ENCODE data around the gene ADM5.

The ADM5 gene, protein sequence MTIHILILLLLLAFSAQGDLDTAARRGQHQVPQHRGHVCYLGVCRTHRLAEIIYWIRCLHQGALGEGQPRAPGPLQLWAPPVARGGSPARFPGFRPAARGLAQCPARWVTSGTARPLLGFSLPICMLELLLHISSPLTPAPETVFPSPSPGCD
- long read RNA-seq, result 0 reads

DNA sequence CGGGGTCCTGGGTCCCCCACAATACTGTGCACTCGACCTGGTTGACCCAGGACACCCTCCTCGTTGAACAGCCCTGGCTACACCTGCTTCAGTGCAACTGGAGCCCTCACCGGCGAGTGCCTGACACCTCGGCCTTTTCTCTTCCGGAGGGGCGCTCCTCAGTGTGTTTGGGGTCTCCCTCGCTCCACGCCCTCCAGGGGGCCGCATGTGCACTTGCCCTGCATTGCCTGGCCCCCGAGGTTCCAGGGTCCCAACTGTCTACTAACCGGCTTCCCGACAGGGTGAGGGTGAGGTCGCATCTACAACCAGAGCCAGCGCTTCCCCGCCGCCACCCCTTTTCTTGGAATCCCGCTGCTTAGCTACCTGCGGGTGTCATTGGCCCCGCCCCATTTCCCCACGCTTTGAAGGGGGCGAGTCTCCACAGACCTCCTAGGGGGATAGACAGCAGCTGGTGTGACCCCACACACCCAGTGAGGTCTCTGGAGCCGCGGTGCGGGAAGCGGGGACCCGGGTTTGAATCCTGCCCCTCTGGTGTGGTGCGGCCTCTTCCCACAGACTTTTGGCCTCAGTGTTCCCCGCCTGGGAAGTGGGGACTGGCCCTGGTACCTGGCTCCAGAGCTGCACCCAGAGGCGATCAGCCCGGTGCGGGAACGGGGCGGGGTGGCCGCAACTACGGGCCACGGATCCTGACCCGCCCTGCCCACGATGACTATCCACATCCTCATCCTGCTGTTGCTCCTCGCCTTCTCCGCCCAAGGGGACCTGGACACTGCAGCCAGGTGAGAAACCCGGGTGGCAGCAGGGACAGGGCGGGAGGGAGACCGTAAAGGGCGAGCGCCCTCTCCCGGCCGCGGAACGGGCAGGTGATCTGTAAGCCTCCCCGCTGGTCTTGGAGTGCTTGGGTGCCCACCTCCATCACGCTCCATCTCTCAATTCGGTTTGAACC is at the start of gene ADM5:
Gene ADM5 (plus strand): TSS at position 462 of the 946 bp plus-strand sequence. CDS start 244 bp downstream, at position 706.
- DNase-seq (ENCODE audit: low read depth in 1 of 2, low spot score in 1 of 2), result no peak

DNA sequence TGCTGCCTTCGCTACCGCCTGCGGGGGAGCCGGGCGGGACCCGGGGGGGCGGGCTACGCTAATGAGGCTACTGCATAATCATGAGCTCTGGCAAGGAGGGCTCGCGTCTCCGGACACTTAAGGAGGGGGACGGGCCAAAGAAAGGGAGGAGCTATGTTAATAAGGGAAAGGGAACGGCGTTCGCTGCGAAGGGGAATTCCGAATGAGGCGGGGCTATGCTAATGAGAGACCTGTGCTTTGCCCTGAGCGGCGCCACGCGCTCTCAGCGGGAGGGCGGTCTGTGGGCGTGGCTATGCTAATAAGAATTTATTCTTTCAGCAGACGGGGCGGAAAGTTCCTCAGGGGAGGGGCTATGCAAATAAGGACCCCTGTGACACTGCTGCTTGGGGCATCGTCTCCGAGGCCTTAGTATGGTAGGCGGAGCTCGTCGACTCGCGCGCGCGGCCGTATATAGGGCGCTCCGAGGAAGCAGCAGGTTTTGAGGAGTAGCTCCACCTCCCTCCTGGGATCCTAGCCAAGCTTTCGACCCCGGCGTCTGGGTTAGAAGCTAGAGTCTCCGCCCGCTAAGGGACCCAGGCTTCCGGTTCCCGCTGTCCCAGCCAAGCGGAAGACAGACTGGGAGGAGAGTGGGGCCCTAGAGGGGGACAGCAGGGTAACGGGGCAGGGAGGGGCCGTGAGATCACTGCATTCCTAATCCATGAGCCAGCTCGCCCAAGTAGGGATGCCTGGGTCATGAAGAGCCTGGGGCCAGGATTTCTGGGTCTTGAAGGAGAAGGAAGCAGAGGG is 49.1 kb upstream of the ADM5 start, which contains the start of gene RRAS:
Gene RRAS (minus strand): TSS at position 31 of the 786 bp plus-strand sequence. CDS start 45 bp downstream, outside the sequence.
- TF ChIP-seq SPI1 (IDR thresholded peaks at IDR 0.05; ENCODE audit: borderline replicate concordance, low read depth) (0 out of 2 replicates have a peak, but pooled peaks have one; percentile 1), GABPA (IDR thresholded peaks at IDR 0.05; ENCODE audit: low read depth) (peak; percentile 73), POLR2AphosphoS5 (IDR thresholded peaks at IDR 0.05; ENCODE audit: low read depth) (peak; percentile 81)
- TF ChIP-seq, protein P1, sequence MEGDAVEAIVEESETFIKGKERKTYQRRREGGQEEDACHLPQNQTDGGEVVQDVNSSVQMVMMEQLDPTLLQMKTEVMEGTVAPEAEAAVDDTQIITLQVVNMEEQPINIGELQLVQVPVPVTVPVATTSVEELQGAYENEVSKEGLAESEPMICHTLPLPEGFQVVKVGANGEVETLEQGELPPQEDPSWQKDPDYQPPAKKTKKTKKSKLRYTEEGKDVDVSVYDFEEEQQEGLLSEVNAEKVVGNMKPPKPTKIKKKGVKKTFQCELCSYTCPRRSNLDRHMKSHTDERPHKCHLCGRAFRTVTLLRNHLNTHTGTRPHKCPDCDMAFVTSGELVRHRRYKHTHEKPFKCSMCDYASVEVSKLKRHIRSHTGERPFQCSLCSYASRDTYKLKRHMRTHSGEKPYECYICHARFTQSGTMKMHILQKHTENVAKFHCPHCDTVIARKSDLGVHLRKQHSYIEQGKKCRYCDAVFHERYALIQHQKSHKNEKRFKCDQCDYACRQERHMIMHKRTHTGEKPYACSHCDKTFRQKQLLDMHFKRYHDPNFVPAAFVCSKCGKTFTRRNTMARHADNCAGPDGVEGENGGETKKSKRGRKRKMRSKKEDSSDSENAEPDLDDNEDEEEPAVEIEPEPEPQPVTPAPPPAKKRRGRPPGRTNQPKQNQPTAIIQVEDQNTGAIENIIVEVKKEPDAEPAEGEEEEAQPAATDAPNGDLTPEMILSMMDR (IDR thresholded peaks at IDR 0.05; ENCODE audit: insufficient read depth, low read length), result no peak
- TF ChIP-seq, protein P2, sequence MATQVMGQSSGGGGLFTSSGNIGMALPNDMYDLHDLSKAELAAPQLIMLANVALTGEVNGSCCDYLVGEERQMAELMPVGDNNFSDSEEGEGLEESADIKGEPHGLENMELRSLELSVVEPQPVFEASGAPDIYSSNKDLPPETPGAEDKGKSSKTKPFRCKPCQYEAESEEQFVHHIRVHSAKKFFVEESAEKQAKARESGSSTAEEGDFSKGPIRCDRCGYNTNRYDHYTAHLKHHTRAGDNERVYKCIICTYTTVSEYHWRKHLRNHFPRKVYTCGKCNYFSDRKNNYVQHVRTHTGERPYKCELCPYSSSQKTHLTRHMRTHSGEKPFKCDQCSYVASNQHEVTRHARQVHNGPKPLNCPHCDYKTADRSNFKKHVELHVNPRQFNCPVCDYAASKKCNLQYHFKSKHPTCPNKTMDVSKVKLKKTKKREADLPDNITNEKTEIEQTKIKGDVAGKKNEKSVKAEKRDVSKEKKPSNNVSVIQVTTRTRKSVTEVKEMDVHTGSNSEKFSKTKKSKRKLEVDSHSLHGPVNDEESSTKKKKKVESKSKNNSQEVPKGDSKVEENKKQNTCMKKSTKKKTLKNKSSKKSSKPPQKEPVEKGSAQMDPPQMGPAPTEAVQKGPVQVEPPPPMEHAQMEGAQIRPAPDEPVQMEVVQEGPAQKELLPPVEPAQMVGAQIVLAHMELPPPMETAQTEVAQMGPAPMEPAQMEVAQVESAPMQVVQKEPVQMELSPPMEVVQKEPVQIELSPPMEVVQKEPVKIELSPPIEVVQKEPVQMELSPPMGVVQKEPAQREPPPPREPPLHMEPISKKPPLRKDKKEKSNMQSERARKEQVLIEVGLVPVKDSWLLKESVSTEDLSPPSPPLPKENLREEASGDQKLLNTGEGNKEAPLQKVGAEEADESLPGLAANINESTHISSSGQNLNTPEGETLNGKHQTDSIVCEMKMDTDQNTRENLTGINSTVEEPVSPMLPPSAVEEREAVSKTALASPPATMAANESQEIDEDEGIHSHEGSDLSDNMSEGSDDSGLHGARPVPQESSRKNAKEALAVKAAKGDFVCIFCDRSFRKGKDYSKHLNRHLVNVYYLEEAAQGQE (IDR thresholded peaks at IDR 0.05; ENCODE audit: insufficient replicate concordance, low read depth), result no peak
- Histone ChIP-seq H3K4me3 (replicated peaks; ENCODE audit: insufficient read depth, low read length) (peak within 1 kb of the TSS; percentile 54), H3K27ac (replicated peaks) (peak within 1 kb of the TSS; percentile 89), H3K27me3 (ENCODE audit: insufficient read depth, poor library complexity, severe bottlenecking) (no peaks in the 10 kb centered on the region)
- DNase-seq (ENCODE audit: low read depth in 1 of 2, low spot score in 1 of 2), result peak; percentile 99 to 100

More for the DNA sequence above, at the start of gene ADM5:
- TF ChIP-seq POLR2AphosphoS5 (IDR thresholded peaks at IDR 0.05; ENCODE audit: low read depth) (peak; percentile 9; the same call in 1 of the 2 replicates), SPI1 (IDR thresholded peaks at IDR 0.05; ENCODE audit: borderline replicate concordance, low read depth) (no peak)
- TF ChIP-seq, protein P1 (IDR thresholded peaks at IDR 0.05; ENCODE audit: insufficient read depth, low read length), result no peak
- no peaks in the 10 kb centered on the region for H3K27me3 ChIP-seq (ENCODE audit: insufficient read depth, poor library complexity, severe bottlenecking)
- H3K27ac ChIP-seq (replicated peaks), result no peak within 1 kb of the TSS
- H3K4me3 ChIP-seq (replicated peaks; ENCODE audit: insufficient read depth, low read length), result no peak within 1 kb of the TSS

DNA sequence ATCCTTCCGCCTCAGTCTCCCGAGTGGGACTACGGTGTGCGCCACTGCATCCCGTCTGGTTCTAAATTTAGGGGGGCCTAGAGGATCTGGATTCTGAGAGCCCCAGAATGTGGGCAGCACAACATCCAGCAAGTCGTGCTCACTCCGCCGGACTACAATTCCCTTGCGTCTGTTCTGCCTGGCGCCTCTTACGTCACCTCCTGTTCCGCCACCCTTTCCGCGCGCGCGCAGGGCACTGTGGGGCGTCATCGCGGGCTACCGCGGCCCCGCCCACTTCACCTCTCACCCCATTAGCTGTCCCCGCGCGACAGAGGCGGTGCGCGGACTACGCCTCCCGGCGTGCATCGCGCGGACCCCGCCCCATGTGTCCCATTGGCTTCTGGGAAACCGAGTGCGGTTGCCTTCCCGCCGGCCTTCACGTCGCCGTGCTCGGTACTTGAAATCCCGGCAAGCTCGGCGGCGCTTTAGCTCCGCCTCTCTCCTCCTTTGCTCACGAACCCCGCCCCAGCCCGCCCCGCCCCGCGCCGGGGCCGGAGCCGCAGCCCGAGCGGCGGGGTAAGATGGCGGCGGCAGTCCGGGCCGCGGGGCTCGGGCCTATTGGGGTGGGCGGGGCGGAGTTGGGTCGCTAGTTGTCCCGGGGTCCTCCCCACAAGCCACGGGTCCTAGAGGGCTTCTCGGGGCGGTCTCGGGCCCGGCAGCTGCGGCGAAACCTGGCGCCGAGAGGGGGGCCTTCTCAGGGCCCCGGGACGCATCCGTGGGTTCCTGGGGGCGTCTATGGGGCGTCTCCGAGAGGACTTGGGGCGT is 47.5 kb upstream of the ADM5 start, which contains the start of gene SCAF1:
Gene SCAF1 (plus strand): TSS at position 522 of the 804 bp plus-strand sequence. CDS start 2,818 bp downstream, outside the sequence.
- peak; percentile 99 for DNase-seq (ENCODE audit: low read depth in 1 of 2, low spot score in 1 of 2)
- Histone ChIP-seq H3K27me3 (ENCODE audit: insufficient read depth, poor library complexity, severe bottlenecking) (no peaks in the 10 kb centered on the region), H3K4me3 (replicated peaks; ENCODE audit: insufficient read depth, low read length) (peak within 1 kb of the TSS; percentile 96), H3K27ac (replicated peaks) (peak within 1 kb of the TSS; percentile 89)
- TF ChIP-seq, protein P1 (IDR thresholded peaks at IDR 0.05; ENCODE audit: insufficient read depth, low read length), result no peak
- TF ChIP-seq POLR2AphosphoS5 (IDR thresholded peaks at IDR 0.05; ENCODE audit: low read depth) (peak; percentile 78), SPI1 (IDR thresholded peaks at IDR 0.05; ENCODE audit: borderline replicate concordance, low read depth) (no peak), GABPA (IDR thresholded peaks at IDR 0.05; ENCODE audit: low read depth) (peak; percentile 87)
- TF ChIP-seq, protein P2 (IDR thresholded peaks at IDR 0.05; ENCODE audit: insufficient replicate concordance, low read depth), result no peak
